Thoracic aorta (tissue), 2 donors: ENCODE results near the gene ADAM33. TPM values are rescaled to one million over a fixed set of nuclear protein-coding genes. Genes with fewer than 3 reads are reported as not detected.

Source experiments
- ATAC-seq: fragments of 150-250 bp; one replicate; pipeline ENCODE4 v1.8.0; 2017; ENCODE audit warnings: low read depth; ENCODE audit not compliant: insufficient number of reproducible peaks, low FRiP score
- DNase-seq: peaks from one replicate; pipeline ENCODE4 v3.0.0-alpha.2; 2020; ENCODE audit warnings: low spot score
- H3K27ac ChIP-seq, 2 donors: fragments of 200-600 bp; sonication (generic); 1 replicate in 1 of 2; 2 replicates in 1 of 2; pipeline ENCODE4 v1.5.1; 2016; ENCODE audit warnings: mild to moderate bottlenecking in 2 of 2, moderate library complexity in 2 of 2
- H3K27me3 ChIP-seq: fragments of 200-600 bp; sonication (generic); replicated peaks from 2 replicates; pipeline ENCODE4 v1.6.0; 2016; ENCODE audit warnings: mild to moderate bottlenecking; ENCODE audit not compliant: insufficient read depth
- H3K36me3 ChIP-seq: fragments of 200-600 bp; sonication (generic); one replicate; pipeline ENCODE4 v1.5.1; 2016
- H3K4me1 ChIP-seq, 2 donors: fragments of 200-600 bp; sonication (generic); 1 replicate in 1 of 2; 2 replicates in 1 of 2; pipeline versions ENCODE4 v1.5.1 to v1.6.0; 2016; ENCODE audit warnings: low read depth in 2 of 2, mild to moderate bottlenecking in 1 of 2; ENCODE audit not compliant: control insufficient read depth in 1 of 2
- H3K4me3 ChIP-seq: fragments of 200-600 bp; sonication (generic); 2 replicates; pipeline ENCODE4 v1.5.1; 2016; ENCODE audit warnings: mild to moderate bottlenecking
- H3K9me3 ChIP-seq: fragments of 200-600 bp; sonication (generic); 2 replicates; pipeline ENCODE4 v1.5.1; 2016
- CTCF ChIP-seq: fragments of 200-600 bp; sonication (generic); IDR thresholded peaks from one replicate; pipeline ENCODE4 v1.5.1; 2019; ENCODE audit warnings: antibody characterized with exemption
- total RNA-seq, 2 donors: library from RNA; depleted of rRNA; stranded (reverse); fragments of >200 nt; gene quantifications; one replicate each; pipeline versions ENCODE4 v1.1.0 to v1.2.3, GENCODE V29; 2016

Gene ADAM33
- total RNA-seq, 2 donors from 2014 or later, result 113 to 177 TPM

GRCh38 chr20:3661814-3662665 lies 19.8 kb downstream of the ADAM33 start:
- Histone ChIP-seq H3K27ac (no peak overlapping the region), H3K9me3 (no peaks in the 10 kb centered on the region), H3K36me3 (no peaks in the 10 kb centered on the region), H3K27me3 (no peaks in the 10 kb centered on the region), H3K4me3 (no peak overlapping the region), H3K4me1 (peaks cover 0 to 9% of the 10 kb centered on the region in 2 donors)
- no peak for TF ChIP-seq CTCF
- ATAC-seq (no peak), DNase-seq (no peak)

GRCh38 chr20:3661060-3661813 lies 20.6 kb downstream of the ADAM33 start:
- H3K27ac ChIP-seq, result no peak overlapping the region
- no peaks in the 10 kb centered on the region for H3K27me3 ChIP-seq
- ATAC-seq (no peak), DNase-seq (no peak)
- no peak overlapping the region for H3K4me3 ChIP-seq
- TF ChIP-seq CTCF, result no peak
- peaks cover 0 to 9% of the 10 kb centered on the region in 2 donors for H3K4me1 ChIP-seq
- no peaks in the 10 kb centered on the region for H3K36me3 ChIP-seq
- H3K9me3 ChIP-seq, result no peaks in the 10 kb centered on the region

GRCh38 chr20:3660262-3661059 lies 21.3 kb downstream of the ADAM33 start:
- no peak for TF ChIP-seq CTCF
- no peaks in the 10 kb centered on the region for H3K27me3 ChIP-seq
- H3K9me3 ChIP-seq, result no peaks in the 10 kb centered on the region
- no peak for DNase-seq
- no peak for ATAC-seq
- no peak overlapping the region for H3K4me3 ChIP-seq
- H3K4me1 ChIP-seq, result peaks cover 0 to 9% of the 10 kb centered on the region in 2 donors
- no peaks in the 10 kb centered on the region for H3K36me3 ChIP-seq
- H3K27ac ChIP-seq, result no peak overlapping the region

GRCh38 chr20:3659492-3660261 lies 22.1 kb downstream of the ADAM33 start:
- no peak for TF ChIP-seq CTCF
- ATAC-seq (no peak), DNase-seq (no peak)
- H3K27ac ChIP-seq, result no peak overlapping the region
- no peaks in the 10 kb centered on the region for H3K9me3 ChIP-seq
- H3K4me3 ChIP-seq, result no peak overlapping the region
- H3K27me3 ChIP-seq, result no peaks in the 10 kb centered on the region
- peaks cover 0 to 9% of the 10 kb centered on the region in 2 donors for H3K4me1 ChIP-seq
- H3K36me3 ChIP-seq, result no peaks in the 10 kb centered on the region
